ENCODE measurements around the gene MIDN. TPM values are rescaled to one million over a fixed set of nuclear protein-coding genes. Genes with fewer than 3 reads are reported as not detected.

Gene MIDN
- total and polyA plus RNA-seq, 2 donors (not counting 3 experiments of a cell fraction or from before 2014, with no cell fraction given) = 20.0 to 85.9 TPM

- peaks cover 8 to 20% of the 10 kb centered on the region in 2 experiments for H3K27me3 ChIP-seq (ENCODE audit: control insufficient read depth in 2 of 2, insufficient read depth in 2 of 2, low read length in 2 of 2)
- H3K4me2 ChIP-seq (ENCODE audit: insufficient read depth, low read length) = no peak overlapping the region
- DNase-seq (ENCODE audit: low read depth, low spot score) (no peak), FAIRE-seq (no peak)
- ChIA-PET POLR2A (no interaction called here), CTCF (no interaction called here)
- H4K20me1 ChIP-seq (replicated peaks; ENCODE audit: control insufficient read depth, extremely low read depth, insufficient read depth, low read length) = no peaks in the 10 kb centered on the region
- dilution Hi-C loops (cut with MboI; ENCODE audit: extremely low pct_ligation_motif_present, low sequenced_read_pairs) (no loop called here), intact Hi-C loops (cut with micrococcal nuclease) (no loop called here)
- TF ChIP-seq JUN (IDR thresholded peaks at IDR 0.05; ENCODE audit: borderline replicate concordance, insufficient read depth, insufficient read length, low read depth) (no peak), MAX (IDR thresholded peaks at IDR 0.05; ENCODE audit: insufficient read depth, insufficient read length) (no peak), POLR2AphosphoS5 (IDR thresholded peaks at IDR 0.05; ENCODE audit: insufficient read depth, low read depth, low read length) (no peak), CTCF (IDR thresholded peaks at IDR 0.05; ENCODE audit: extremely low read depth in 1 of 2, insufficient read depth in 1 of 2, low read depth in 1 of 2, low read length in 2 of 2) (no peak), EZH2 (IDR thresholded peaks at IDR 0.05; ENCODE audit: borderline replicate concordance, low read depth, low read length, severe bottlenecking) (peak; percentile 68), MYC (IDR thresholded peaks at IDR 0.05; ENCODE audit: low read depth, low read length) (no peak)
- no peaks in the 10 kb centered on the region for H3K9me1 ChIP-seq (replicated peaks; ENCODE audit: control insufficient read depth, extremely low read depth, insufficient read depth, low read length)
- no peaks in the 10 kb centered on the region for H3K9me3 ChIP-seq (replicated peaks; ENCODE audit: control insufficient read depth, insufficient read depth, low read length)
- no TSS peak for BruUV-seq (replicated peaks)
- H3K36me3 ChIP-seq (ENCODE audit: control insufficient read depth in 2 of 2, extremely low read depth in 1 of 2, insufficient read depth in 2 of 2, low read length in 2 of 2) = no peaks in the 10 kb centered on the region
- H3K4me1 ChIP-seq (ENCODE audit: control insufficient read depth, extremely low read depth, insufficient read depth, low read length) = no peaks in the 10 kb centered on the region
- no peak overlapping the region for H2AFZ ChIP-seq (ENCODE audit: low read depth, low read length)
- no peak overlapping the region for H3K27ac ChIP-seq (ENCODE audit: insufficient read depth, low read depth, low read length)
- no peaks in the 10 kb centered on the region for H3K79me2 ChIP-seq (ENCODE audit: control insufficient read depth, insufficient read depth, low read length)
- no peak overlapping the region for H3K9ac ChIP-seq (replicated peaks; ENCODE audit: extremely low read depth, insufficient read depth, low read length)
- no peak overlapping the region for H3K4me3 ChIP-seq (replicated peaks in 1 of 3; ENCODE audit: insufficient read depth in 1 of 3, low read depth in 1 of 3, low read length in 3 of 3)
These were observed 38.3 kb downstream of the MIDN start for GRCh38 chr19:1286487-1287353.

Data from endothelial cell of umbilical vein (primary cell).